ENCODE measurements around the gene ERBB2.

ERBB2 gene

GRCh38 chr17:39765766-39766165 lies 65.9 kb downstream of the ERBB2 start:
- no peak overlapping the region for H3K23ac ChIP-seq (ENCODE audit: low read length)
- no peaks in the 10 kb centered on the region for H3K79me1 ChIP-seq (ENCODE audit: low read length)
- no CpG with 5 or more reads among the region's 18 CpGs for WGBS (ENCODE audit: extremely low coverage, insufficient coverage, low lambda C conversion rate)
- DNase-seq, result no peak
- no peak overlapping the region for H3K4me2 ChIP-seq (ENCODE audit: low read length)
- H4K8ac ChIP-seq (ENCODE audit: low read depth, low read length), result no peak overlapping the region
- H2BK5ac ChIP-seq (ENCODE audit: low read length), result no peak overlapping the region
- no peak overlapping the region for H3K4ac ChIP-seq (ENCODE audit: low read depth, low read length)
- no peak overlapping the region for H2BK120ac ChIP-seq (ENCODE audit: low read depth, low read length)
- H3K27me3 ChIP-seq (ENCODE audit: insufficient read depth, low read length, poor library complexity), result no peaks in the 10 kb centered on the region
- H3K79me2 ChIP-seq (ENCODE audit: control insufficient read depth, insufficient read depth, low read length), result no peaks in the 10 kb centered on the region
- no peak overlapping the region for H3K18ac ChIP-seq (ENCODE audit: low read length)
- no peaks in the 10 kb centered on the region for H3K4me1 ChIP-seq (ENCODE audit: control insufficient read depth, low read depth, low read length)
- no peak overlapping the region for H4K5ac ChIP-seq (ENCODE audit: low read length)
- no peaks in the 10 kb centered on the region for H3K36me3 ChIP-seq (ENCODE audit: control insufficient read depth, insufficient read depth, low read length)
- no peak overlapping the region for H2AK5ac ChIP-seq (ENCODE audit: low read length)
- no peak overlapping the region for H3K56ac ChIP-seq (ENCODE audit: low read length)
- no peak overlapping the region for H3K9ac ChIP-seq (ENCODE audit: low read length)
- H3K4me3 ChIP-seq (ENCODE audit: low read length), result no peak overlapping the region
- H2BK15ac ChIP-seq (replicated peaks; ENCODE audit: low read depth), result no peak overlapping the region
- no peak overlapping the region for H3K27ac ChIP-seq (ENCODE audit: low read depth, low read length)

DNA sequence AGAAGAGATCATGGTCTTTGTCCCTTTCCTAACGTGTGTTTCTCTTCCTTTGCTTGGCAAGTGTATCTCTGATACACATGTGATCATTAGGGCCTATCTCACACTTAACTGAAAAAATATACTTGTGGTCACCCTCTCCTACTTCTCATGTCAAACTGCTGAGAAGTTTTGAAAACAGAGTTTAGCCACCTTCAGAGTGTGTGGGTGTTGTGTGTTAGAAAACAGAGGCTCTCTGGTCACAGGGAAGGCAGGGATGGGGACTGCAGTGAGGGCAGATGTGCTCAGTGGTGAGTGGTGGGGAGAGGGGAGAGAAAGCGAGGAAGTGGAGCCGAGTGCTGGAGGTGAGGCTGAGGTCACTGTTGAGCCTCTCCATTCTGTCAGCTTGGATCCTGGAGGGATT lies 67.3 kb downstream of the ERBB2 start:
- Histone ChIP-seq H2BK15ac (replicated peaks; ENCODE audit: low read depth) (no peak overlapping the region), H3K4me1 (ENCODE audit: control insufficient read depth, low read depth, low read length) (no peaks in the 10 kb centered on the region), H2BK5ac (ENCODE audit: low read length) (no peak overlapping the region), H3K27me3 (ENCODE audit: insufficient read depth, low read length, poor library complexity) (no peaks in the 10 kb centered on the region), H3K4me2 (ENCODE audit: low read length) (no peak overlapping the region), H3K79me1 (ENCODE audit: low read length) (no peaks in the 10 kb centered on the region), H3K4ac (ENCODE audit: low read depth, low read length) (no peak overlapping the region), H3K27ac (ENCODE audit: low read depth, low read length) (no peak overlapping the region), H2BK120ac (ENCODE audit: low read depth, low read length) (no peak overlapping the region), H3K23ac (ENCODE audit: low read length) (no peak overlapping the region), H3K36me3 (ENCODE audit: control insufficient read depth, insufficient read depth, low read length) (no peaks in the 10 kb centered on the region), H3K79me2 (ENCODE audit: control insufficient read depth, insufficient read depth, low read length) (no peaks in the 10 kb centered on the region), H3K18ac (ENCODE audit: low read length) (no peak overlapping the region), H2AK5ac (ENCODE audit: low read length) (no peak overlapping the region), H3K4me3 (ENCODE audit: low read length) (no peak overlapping the region), H3K56ac (ENCODE audit: low read length) (no peak overlapping the region), H4K8ac (ENCODE audit: low read depth, low read length) (no peak overlapping the region), H3K9ac (ENCODE audit: low read length) (no peak overlapping the region), H4K5ac (ENCODE audit: low read length) (no peak overlapping the region)
- no CpG with 5 or more reads among the region's 3 CpGs for whole genome bisulfite sequencing (ENCODE audit: extremely low coverage, insufficient coverage, low lambda C conversion rate)
- DNase-seq, result no peak

DNA sequence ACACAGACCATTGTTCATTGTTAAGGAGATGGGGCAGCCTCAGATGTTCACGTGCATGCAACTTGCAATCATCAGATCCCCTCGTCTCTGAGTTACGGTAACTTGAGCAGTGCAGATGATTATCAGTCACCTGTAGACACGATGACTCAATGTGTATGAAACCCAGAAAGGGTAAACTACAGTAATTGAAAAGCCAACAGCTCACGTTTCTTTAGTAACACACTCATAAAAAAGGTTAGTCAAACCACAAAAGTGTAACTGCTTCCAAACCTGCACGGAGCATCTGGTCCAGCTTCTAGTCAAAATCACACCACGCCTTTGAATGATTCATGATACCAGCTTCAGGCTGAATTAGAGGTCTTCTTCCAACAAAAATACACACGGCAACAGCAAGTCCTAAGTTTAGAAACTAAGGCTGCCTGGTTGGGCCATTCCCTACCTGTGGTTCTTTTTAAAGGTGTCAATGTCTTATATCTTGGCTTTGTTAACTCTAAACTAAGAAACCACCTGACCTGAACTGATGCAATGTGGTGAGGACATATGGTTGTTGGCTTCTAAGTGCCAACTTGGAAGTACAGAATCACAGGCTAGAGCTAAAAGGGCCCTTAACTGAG lies 70.2 kb downstream of the ERBB2 start:
- WGBS (ENCODE audit: extremely low coverage, insufficient coverage, low lambda C conversion rate), result no CpG with 5 or more reads among the region's 8 CpGs
- H3K27me3 ChIP-seq (ENCODE audit: insufficient read depth, low read length, poor library complexity), result no peaks in the 10 kb centered on the region

GRCh38 chr17:39772415-39772814 lies 72.6 kb downstream of the ERBB2 start:
- no peaks in the 10 kb centered on the region for H3K79me1 ChIP-seq (ENCODE audit: low read length)
- H3K79me2 ChIP-seq (ENCODE audit: control insufficient read depth, insufficient read depth, low read length), result no peaks in the 10 kb centered on the region
- no peak overlapping the region for H3K23ac ChIP-seq (ENCODE audit: low read length)
- no peak overlapping the region for H3K9ac ChIP-seq (ENCODE audit: low read length)
- H3K4me2 ChIP-seq (ENCODE audit: low read length), result no peak overlapping the region
- H2AK5ac ChIP-seq (ENCODE audit: low read length), result no peak overlapping the region
- no peaks in the 10 kb centered on the region for H3K36me3 ChIP-seq (ENCODE audit: control insufficient read depth, insufficient read depth, low read length)
- H3K4me3 ChIP-seq (ENCODE audit: low read length), result no peak overlapping the region
- no peak overlapping the region for H3K27ac ChIP-seq (ENCODE audit: low read depth, low read length)
- no peak overlapping the region for H4K8ac ChIP-seq (ENCODE audit: low read depth, low read length)
- no peak overlapping the region for H2BK5ac ChIP-seq (ENCODE audit: low read length)
- no peaks in the 10 kb centered on the region for H3K27me3 ChIP-seq (ENCODE audit: insufficient read depth, low read length, poor library complexity)
- H3K18ac ChIP-seq (ENCODE audit: low read length), result no peak overlapping the region
- H4K5ac ChIP-seq (ENCODE audit: low read length), result no peak overlapping the region
- no peak overlapping the region for H2BK120ac ChIP-seq (ENCODE audit: low read depth, low read length)
- DNase-seq, result no peak
- H2BK15ac ChIP-seq (replicated peaks; ENCODE audit: low read depth), result no peak overlapping the region
- H3K56ac ChIP-seq (ENCODE audit: low read length), result no peak overlapping the region
- H3K4me1 ChIP-seq (ENCODE audit: control insufficient read depth, low read depth, low read length), result no peaks in the 10 kb centered on the region
- H3K4ac ChIP-seq (ENCODE audit: low read depth, low read length), result no peak overlapping the region

More for the DNA sequence above, 70.2 kb downstream of the ERBB2 start:
- no peak overlapping the region for H4K5ac ChIP-seq (ENCODE audit: low read length)
- no peak overlapping the region for H3K23ac ChIP-seq (ENCODE audit: low read length)
- H4K8ac ChIP-seq (ENCODE audit: low read depth, low read length), result no peak overlapping the region
- H2BK120ac ChIP-seq (ENCODE audit: low read depth, low read length), result no peak overlapping the region
- no peak overlapping the region for H2AK5ac ChIP-seq (ENCODE audit: low read length)
- no peak overlapping the region for H3K9ac ChIP-seq (ENCODE audit: low read length)
- H2BK15ac ChIP-seq (replicated peaks; ENCODE audit: low read depth), result no peak overlapping the region
- H3K36me3 ChIP-seq (ENCODE audit: control insufficient read depth, insufficient read depth, low read length), result no peaks in the 10 kb centered on the region
- no peak for DNase-seq
- H3K4me2 ChIP-seq (ENCODE audit: low read length), result no peak overlapping the region
- H3K27ac ChIP-seq (ENCODE audit: low read depth, low read length), result no peak overlapping the region
- no peak overlapping the region for H2BK5ac ChIP-seq (ENCODE audit: low read length)
- no peaks in the 10 kb centered on the region for H3K4me1 ChIP-seq (ENCODE audit: control insufficient read depth, low read depth, low read length)
- no peak overlapping the region for H3K18ac ChIP-seq (ENCODE audit: low read length)
- H3K79me2 ChIP-seq (ENCODE audit: control insufficient read depth, insufficient read depth, low read length), result no peaks in the 10 kb centered on the region
- H3K79me1 ChIP-seq (ENCODE audit: low read length), result no peaks in the 10 kb centered on the region
- H3K4ac ChIP-seq (ENCODE audit: low read depth, low read length), result no peak overlapping the region
- H3K4me3 ChIP-seq (ENCODE audit: low read length), result no peak overlapping the region
- H3K56ac ChIP-seq (ENCODE audit: low read length), result no peak overlapping the region

DNA sequence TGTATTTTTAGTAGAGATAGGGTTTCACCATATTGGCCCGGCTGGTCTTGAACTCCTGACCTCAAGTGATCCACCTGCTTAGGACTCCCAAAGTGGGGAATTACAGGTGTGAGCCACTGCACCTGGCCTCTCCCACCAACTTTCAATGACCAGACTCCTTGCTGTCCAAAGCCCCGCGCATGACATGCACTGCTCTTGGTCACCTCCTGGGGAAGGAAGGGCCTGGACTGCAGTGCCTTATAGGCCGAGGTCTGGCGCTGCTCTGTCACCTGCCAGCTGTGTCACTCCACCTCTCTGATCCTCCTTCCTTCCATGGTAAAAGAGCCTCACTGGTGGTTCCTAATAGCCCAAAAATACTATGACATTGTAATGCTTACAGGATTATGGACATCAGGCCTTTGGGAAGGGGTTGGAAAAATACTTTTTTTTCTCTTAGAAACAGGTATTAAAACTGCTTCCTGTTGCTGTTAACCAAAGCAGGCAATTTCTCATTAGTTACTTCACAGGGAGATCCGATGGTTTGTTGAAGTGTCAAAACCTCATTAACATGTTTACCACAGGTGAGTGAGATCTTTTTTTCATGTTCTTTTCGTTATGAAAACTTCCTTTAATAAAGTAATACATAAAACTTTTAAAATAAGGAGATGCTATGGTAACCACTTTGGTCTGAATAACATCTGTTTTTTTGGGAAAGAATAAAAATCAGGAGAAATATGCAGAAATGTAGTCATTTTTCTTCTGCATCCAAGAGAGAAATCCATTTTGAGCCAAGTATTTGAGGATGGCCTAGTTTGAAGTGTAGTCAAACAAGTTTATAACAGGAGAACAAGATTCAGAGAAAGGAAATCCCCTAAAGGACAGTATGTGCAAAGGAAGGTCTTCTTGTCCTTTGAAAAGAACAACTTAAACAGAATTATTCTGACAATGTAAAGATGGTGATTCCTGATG lies 73.4 kb downstream of the ERBB2 start:
- Histone ChIP-seq H2BK15ac (replicated peaks; ENCODE audit: low read depth) (no peak overlapping the region), H3K36me3 (ENCODE audit: control insufficient read depth, insufficient read depth, low read length) (no peaks in the 10 kb centered on the region), H3K23ac (ENCODE audit: low read length) (no peak overlapping the region), H3K4ac (ENCODE audit: low read depth, low read length) (no peak overlapping the region), H3K27ac (ENCODE audit: low read depth, low read length) (no peak overlapping the region), H3K18ac (ENCODE audit: low read length) (no peak overlapping the region), H3K79me2 (ENCODE audit: control insufficient read depth, insufficient read depth, low read length) (no peaks in the 10 kb centered on the region), H3K4me3 (ENCODE audit: low read length) (no peak overlapping the region), H3K4me1 (ENCODE audit: control insufficient read depth, low read depth, low read length) (no peaks in the 10 kb centered on the region), H3K79me1 (ENCODE audit: low read length) (no peaks in the 10 kb centered on the region), H2BK120ac (ENCODE audit: low read depth, low read length) (no peak overlapping the region), H2BK5ac (ENCODE audit: low read length) (no peak overlapping the region), H3K56ac (ENCODE audit: low read length) (no peak overlapping the region), H4K8ac (ENCODE audit: low read depth, low read length) (no peak overlapping the region), H3K4me2 (ENCODE audit: low read length) (no peak overlapping the region), H4K5ac (ENCODE audit: low read length) (no peak overlapping the region), H2AK5ac (ENCODE audit: low read length) (no peak overlapping the region), H3K9ac (ENCODE audit: low read length) (no peak overlapping the region), H3K27me3 (ENCODE audit: insufficient read depth, low read length, poor library complexity) (no peaks in the 10 kb centered on the region)
- WGBS (ENCODE audit: extremely low coverage, insufficient coverage, low lambda C conversion rate), result no CpG with 5 or more reads among the region's 7 CpGs
- DNase-seq, result no peak
